Bone marrow (tissue), 2 donors: ENCODE data around the gene SOCS1.

Experiments
- DNase-seq, 2 donors: peaks; one replicate each; lab custom pipeline; 2025; lab: John Stamatoyannopoulos, UW

SOCS1 gene

GRCh38 chr16:11245222-11245737 lies 10.7 kb downstream of the SOCS1 start:
- DNase-seq = no peak

DNA sequence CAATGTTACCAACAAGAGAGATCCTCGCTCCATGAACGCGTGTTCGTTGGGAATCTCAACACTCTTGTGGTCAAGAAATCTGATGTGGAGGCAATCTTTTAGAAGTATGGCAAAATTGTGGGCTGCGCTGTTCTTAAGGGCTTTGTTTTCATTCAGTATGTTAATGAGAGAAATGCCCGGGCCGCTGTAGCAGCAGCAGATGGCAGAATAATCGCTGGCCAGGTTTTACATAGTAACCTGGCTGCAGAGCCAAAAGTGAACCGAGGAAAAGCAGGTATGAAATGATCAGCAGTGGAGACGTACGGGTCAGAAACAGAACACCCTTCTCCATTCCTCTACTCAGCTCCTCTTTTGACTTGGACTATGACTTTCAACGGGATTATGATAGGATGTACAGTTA lies 13.3 kb downstream of the SOCS1 start:
- no peak for DNase-seq

- no peak for DNase-seq
Observed at GRCh38 chr16:11241480-11242204, 14.4 kb downstream of the SOCS1 start.

DNA sequence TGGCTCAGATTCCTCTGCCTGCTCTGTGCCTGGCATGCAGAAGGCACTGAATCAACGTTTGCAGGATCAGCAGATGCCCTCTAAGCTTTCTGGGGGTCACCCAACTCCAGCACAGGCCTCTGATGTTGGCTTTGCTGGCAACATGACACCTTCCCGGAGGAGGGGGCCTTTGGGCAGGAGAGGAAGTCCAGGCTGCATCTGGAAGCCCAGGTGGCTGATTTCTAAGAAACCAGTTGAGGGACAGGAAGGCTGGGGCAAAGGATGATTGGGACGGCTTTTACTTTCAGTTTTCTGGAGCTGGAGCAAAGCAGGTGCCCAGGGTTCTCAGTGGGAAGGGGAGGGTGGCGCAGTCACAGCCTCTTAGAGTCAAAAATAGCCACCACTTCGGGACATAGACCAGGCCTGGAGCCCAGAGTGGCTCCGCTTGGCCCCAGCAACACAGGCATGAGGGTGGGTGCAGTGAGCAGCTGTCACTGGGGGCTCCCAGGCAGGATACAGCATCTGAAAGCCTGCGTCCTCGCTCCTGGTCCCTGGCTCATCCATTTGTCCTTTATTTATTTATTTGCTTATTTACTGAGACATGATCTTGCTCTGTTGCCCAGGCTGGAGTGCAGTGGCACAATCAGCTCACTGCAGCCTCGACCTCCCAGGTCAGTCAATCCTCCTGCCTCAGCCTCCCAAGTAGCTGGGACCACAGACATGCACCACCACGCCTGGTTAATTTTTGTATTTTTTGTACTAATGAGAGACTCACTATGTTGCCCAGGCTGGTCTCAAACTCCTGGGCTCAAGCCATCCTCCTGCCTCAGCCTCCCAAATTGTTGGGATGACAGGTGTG lies 15.1 kb downstream of the SOCS1 start:
- DNase-seq = peak in 1 of 2 donors; percentile 56

GRCh38 chr16:11239644-11240632 lies 16.1 kb downstream of the SOCS1 start:
- no peak for DNase-seq

GRCh38 chr16:11238272-11239202 lies 17.5 kb downstream of the SOCS1 start:
- DNase-seq = no peak

DNA sequence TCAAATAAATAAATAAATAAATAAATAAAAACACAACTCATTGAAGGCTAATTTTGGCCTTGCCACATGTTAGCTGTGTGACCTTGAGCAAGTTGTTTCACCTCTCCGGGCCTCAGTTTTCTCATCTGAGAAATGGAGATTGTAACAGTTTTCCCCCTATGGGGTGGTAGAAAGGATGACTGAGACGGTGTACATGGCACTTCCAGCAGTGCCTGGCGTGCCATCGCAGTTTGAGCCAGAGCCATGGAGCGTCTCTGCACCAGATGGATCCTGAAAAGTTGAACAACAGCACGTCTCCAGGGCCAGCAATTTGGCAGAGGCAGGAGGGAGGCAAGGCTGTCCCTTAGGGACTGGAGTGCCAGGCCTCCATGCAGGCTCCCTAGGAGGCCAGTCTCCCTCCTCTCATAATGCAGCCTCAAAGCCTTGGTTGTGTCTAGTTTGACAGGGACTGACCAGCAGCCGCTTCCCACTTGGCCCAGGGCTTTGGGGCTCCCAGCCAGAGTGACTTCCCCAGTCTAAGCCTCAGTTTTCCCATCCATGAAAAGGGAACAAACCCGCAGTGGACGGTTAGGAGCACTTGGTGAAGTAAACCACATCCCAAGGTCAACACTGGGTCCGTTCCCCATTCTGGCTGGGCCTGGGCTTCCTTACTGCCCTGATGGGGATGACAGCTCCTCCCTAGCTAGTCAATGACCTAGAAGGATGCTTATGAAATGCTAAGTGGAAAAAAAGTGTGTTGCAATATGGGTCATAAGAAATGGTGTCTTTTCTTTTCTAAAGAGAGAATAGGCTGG lies 19.3 kb downstream of the SOCS1 start:
- DNase-seq = peak in 1 of 2 donors; percentile 12

DNA sequence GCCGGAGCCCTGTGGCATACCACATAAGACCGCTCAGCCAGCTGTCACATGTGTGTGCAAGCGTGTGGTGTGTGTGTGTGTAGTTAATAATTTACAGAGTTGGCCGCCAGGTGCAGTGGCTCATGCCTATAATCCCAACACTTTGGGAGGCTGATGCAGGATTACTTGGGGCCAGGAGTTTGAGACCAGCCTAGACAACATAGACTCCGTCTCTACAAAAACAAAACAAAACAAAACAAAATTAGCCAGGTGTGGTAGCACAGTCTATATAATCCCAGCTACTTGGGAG lies 20.4 kb downstream of the SOCS1 start:
- DNase-seq = no peak

DNA sequence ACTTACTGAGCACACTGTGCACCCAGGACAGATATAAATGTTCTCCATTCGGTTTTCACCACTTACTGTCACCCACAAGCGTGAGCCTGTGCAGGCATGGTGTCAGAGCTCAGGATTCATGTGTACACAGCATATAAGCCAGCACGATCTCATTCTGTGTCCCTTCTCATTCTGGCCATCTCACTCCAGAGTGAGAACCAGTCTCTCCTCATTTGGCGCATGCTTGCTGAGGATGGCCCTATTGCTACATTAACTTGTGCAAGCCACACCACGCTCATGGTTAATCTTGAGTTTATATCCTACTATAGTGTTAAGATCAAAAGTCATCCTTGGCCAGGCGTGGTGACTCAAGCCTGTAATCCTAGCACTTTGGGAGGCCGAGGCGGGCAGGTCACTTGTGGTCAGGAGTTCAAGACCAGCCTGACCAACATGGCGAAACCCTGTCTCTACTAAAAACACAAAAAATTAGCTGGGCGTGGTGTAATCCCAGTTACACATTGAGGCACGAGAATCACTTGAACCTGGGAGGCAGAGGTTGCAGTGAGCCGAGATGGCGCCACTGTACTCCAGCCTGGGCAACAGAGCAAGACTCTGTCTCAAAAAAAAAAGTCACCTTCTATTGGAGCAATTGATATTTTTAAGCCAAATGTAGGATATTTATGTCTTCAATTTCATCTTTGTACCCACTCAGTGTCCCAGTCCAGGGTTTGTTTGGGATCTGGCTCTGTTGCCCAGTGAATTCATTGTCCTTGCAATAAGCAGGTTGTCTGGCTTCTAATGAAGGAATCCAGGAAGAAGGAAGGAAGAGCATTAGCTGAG lies 20.9 kb downstream of the SOCS1 start:
- DNase-seq = no peak

DNA sequence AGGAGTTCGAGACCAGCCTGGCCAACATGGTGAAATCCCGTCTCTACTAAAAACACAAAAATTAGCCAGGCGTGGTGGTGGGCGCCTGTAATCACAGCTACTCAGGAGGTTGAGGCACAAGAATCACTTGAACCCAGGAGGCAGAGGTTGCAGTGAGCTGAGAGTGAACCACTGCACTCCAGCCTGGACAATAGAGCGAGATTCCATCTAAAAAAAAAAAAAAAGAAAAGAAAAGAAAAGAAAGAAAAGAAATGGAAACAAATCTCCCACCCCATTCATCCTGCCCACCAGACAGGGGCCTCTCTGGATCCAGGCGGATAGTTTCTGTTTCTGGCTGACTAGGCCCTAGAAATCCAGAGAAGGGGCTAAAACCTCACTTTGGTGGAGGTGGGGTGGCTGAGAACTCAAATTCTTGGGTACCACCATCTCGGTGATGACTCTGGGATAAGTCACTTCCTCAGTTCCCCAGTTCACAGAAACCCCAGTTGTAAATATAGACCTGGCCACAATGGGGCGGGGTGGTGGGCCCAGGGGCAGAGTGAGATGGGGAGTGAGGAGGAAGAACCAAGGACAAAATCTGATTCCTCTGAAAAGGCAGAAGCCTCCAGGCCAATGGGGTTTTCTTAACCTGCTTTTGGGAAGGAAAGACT lies 22.2 kb downstream of the SOCS1 start:
- peak in 1 of 2 donors; percentile 62 for DNase-seq

DNA sequence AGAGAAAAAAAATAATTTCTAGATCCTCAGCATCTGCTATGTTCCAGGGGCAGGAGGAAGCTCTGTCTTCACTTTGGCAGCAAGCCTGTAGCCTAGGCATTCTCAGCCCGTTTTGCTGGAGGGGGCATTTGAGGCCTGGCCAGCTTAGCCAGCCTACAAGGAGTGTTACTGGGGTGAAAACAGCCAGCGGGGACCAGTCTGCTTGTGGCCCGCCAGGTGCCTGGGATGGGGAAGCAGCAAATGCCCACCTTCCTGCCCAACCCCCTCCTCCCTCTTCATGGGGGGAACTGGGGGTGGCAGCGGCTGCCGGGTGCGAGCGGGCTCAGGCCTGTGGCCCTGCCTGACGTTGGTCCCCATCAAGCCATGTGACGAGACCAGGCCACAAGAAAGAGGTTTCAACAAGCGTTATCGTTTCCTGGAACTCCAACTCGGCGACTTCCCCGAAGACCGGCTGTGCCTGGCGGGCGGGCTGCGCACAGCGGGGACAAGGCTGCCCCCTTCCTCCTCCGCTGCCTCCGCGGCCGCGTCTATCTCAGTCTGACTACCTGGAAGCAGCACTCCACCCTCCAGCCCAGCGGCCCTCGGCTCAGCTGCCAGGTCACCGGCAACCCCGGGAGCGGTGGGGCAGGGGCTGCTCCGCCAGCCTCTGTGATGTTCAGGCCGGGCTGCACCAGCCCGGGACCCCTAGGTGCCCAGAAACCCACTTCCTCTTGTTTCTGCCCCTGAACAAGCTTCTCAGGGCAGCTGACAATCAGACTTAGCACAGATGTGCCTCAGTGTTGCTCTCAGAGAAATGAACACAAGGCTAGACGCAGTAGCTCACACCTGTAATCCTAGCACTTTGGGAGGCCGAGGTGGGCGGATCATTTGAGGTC lies 22.9 kb downstream of the SOCS1 start:
- DNase-seq = peak; percentile 39 to 47

DNA sequence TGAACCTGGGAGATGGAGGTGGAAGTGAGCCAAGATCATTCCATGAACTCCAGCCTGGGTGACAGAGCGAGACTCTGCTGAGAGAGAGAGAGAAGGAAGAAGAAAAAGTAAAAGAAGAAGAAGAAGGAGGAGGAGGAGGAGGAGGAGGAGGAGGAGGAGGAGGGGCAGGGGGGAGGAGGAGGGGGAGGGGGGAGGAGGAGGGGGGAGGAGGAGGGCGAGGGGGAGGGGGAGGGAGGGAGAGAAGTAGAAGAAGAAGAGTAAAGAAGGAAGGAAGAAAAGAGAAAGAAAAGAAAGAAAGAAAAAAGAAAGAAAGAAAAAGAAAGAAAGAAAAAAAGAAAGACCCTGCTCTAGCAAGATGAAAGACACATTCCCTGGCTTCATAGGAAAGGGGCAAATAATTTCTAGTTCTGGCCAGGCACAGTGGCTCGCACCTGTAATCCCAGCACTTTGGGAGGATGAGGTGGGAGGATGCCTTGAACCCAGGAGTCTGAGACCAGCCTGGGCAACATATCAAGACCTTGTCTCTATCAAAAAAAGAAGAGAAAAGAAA lies 23.6 kb downstream of the SOCS1 start:
- no peak for DNase-seq

DNA sequence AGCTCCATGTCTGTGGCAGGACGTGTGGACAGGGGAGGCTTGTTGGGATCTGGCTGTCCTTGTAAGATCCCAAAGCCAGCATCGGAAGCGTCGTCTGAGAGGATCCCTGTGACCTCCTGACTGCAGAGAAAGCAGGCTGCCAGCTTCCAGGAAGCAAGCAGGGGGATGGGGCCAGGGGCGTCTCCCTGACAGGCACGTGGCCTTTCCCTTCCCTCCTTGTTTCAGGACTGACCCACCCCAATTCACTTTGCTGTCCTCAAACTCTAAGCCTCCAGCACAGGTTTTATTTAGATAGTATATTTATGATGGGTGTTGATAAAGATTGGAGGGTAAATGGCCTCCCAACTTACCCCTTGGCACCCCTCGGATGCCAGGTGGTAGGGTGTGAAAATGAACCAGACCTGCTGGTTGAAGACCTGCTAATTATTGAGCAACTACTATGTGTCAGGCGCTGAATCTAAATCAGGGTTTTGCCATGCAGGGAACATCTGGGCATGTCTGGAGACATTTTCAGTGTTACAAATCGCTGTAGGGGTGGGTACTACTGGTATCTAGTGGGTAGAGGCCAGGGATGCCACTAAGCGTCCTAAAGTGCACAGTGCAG lies 24.5 kb downstream of the SOCS1 start:
- DNase-seq = no peak

DNA sequence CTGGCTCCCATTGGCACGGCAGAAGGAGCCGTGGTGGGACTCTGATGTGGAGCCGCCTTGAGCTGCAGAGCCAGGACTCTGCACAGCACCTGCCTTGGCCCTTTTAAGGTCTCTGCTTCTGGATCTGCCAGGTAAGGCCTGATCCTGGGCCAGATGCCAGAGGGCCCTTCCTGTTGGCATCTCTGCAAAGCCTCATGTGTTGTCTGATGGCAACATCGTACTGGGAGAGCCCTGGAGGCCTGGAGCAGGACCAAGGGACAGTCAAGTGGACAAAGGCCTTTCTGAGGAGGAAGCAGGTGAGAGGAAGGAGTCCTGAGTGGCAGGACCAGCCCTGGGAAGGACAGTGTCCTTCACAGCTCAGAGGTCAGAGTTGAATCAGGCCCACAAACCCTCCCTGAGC lies 26.1 kb downstream of the SOCS1 start:
- no peak for DNase-seq

DNA sequence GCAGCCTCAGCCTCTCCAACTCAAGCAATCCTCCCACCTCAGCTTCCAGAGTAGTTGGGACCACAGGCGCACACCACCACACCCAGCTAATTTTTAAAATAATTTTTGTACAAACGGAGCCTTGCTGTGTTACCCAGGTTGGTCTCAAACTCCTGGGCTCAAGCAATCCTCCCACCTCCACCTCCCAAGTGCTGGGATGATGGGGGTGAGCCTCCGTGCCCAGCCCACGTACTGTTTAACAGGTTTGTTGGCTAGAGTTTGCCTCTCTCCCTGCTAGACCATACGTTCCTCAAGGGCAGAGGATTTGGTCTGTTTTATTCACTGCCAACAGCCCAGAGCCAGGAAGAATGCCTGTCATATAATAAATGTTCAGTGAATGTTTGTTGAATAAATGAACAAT lies 26.6 kb downstream of the SOCS1 start:
- DNase-seq = no peak

DNA sequence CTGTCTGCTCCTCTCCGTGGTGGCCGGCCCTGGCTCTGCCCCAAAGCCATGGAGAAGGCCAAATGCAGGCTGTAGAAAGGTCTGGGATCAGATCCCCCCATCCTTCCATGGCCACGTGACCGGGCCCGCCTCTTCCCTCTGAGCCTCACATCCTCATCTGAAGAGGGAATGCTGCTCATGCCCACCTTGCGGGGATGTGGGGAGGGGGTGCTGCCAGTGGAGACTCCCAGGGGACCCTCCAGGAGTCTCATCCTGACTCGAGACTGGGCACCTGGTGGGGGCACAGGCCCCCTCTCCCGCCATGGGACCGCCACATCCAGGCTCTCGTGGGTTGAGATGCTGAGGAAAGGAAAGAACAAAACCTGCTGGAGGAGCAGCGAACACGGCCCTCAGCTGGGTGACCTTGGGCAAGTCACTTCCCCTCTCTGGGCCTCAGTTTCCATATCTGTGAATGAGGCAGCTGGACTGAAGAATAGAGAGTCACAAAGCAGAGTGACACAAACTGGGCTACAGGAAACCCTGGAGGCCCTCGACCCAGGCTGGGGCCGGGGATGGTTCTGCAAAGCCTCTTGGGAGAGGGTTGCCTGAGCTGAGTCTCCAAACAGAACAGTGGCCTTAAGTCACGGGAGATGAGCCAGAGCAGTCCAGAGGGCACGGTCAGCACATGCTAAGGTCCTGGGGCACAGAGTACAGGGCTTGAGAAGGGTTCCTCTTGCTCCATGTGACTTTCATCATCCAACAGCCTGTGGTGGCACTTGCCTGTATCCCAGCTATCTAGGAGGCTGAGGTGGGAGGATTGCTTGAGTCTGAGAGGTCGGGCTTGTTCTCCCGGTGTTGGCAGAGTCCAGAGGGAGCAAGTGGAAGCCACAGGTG lies 30.1 kb downstream of the SOCS1 start:
- no peak for DNase-seq
